D341Med (cell line): ENCODE measurements around the gene PCYT1A.
A peak's percentile ranks its signal among the peaks of the same experiment; 100 is the strongest.

ENCODE experiments used
- DNase-seq: peaks from one replicate; pipeline ENCODE4 v3.0.0; 2012; ENCODE audit warnings: low spot score

PCYT1A gene

DNA sequence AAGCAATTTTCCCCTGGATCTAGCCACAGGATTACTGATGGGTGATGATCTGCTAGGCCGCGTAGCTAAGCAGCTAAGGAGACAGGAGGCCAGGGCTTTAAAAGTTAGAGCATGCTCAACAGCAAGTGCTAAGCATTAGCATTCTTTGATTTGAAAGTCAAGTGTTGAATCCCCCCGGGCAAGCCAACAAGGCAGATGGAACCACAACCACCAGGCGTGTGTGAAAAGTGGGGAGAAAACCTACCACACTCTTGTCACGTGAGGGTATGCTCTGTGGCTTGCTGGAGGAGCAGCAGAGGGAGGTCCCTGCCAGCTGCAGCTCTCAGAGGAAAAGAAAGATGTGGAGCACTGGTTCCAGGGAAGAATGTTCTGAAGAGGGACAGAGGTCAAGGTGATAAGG is 50.3 kb downstream of the PCYT1A start:
- DNase-seq = no peak

DNA sequence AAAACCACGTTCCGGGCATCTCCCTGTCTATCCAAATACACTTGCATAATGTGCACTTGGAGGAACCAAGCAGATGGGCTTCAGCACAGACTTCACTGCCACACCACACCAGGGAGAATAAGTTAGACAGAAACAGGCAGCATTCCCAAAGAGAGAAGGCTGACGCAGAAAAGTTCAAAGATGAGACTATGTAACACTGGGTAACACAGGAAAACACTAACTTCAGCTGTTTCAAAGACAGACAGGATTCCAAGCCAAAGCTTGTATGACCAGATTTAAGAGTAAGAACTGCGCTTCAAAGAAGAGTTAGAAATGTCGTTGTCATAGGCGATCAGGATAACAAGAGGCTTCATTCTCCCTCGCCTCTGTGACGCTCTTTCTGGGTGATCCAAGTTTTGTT is 51.3 kb downstream of the PCYT1A start:
- DNase-seq = no peak

DNA sequence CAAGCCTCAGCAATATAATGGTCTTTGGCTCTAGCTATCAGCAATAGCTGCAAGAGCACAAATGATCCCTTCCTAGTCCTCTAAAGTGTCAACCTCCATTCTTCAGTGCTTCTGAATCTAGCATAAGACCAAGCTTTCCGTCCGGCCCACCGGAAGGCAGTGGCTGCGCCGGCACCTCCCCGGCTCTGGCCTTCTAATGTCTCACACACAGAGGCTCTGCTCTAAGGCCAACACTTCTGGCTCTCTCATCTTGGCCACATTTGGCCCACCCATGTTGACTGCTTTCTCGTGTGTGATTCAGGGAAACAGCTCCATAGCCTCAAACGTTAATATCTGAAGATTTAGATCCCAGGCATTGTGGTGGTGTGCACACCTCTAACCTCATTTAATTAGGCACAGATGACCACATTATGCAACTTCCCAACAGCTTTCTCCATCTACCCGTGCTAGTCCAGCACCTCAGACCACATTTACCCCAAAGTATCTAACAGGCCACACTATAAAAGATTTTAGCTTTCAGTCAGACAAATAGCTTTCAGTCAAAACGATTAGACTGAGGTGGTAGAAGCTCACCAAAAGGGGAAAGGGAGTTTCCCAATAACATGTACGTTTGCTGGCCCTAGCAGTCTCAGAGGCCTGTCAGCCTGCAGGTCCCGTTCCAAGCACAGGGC is 51.9 kb downstream of the PCYT1A start:
- no peak for DNase-seq

DNA sequence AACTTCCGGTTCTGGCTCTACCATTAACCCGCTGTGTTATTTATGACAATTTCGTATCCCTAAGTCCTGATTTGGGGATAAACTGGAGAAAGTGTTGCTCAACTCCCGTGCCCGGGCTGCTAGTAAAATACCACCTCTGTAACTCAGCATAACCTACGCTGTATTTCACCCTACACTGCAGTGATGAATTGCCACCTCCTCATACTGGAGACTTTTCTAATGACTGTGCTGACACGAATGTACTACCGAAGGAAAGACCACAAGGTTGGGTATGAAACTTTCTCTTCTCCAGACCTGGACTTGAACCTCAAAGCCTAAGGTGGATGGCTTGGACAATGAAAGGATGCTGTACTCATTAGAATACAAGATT is 54.7 kb downstream of the PCYT1A start:
- no peak for DNase-seq

DNA sequence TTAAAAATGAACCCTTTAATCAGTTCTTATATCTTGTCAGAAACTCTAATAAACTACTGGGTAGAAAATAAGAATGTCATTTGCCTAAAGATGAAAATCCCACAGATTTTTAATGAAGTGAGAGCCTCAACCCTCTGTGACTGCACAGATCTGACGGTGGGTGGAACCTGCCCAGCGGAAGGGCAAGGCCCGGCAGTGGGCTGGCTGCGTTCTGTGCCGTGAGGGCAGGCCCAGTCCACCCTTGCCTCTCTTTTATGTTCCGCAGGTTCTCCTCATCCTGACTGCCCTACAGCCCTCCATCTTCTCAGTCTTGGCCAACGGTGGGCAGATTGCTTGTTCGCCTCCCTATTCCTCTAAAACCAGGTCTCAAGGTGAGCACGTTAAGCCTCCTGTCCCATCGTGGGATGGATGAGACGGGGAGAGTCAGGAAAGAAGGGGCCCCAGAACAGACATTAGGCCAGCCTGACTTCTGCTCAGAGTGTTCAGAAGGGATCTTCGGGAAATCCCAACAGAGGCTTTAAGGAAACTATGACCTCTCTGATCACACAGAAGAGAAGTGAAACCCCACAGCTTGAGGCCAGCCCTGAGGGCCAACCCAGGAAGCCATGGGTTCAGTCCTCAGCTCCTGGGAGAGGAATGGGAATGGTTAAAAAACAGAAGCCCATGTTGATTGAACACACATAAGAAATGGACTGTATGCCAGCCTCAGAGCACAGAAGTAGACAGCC is 55.2 kb downstream of the PCYT1A start:
- DNase-seq = no peak

DNA sequence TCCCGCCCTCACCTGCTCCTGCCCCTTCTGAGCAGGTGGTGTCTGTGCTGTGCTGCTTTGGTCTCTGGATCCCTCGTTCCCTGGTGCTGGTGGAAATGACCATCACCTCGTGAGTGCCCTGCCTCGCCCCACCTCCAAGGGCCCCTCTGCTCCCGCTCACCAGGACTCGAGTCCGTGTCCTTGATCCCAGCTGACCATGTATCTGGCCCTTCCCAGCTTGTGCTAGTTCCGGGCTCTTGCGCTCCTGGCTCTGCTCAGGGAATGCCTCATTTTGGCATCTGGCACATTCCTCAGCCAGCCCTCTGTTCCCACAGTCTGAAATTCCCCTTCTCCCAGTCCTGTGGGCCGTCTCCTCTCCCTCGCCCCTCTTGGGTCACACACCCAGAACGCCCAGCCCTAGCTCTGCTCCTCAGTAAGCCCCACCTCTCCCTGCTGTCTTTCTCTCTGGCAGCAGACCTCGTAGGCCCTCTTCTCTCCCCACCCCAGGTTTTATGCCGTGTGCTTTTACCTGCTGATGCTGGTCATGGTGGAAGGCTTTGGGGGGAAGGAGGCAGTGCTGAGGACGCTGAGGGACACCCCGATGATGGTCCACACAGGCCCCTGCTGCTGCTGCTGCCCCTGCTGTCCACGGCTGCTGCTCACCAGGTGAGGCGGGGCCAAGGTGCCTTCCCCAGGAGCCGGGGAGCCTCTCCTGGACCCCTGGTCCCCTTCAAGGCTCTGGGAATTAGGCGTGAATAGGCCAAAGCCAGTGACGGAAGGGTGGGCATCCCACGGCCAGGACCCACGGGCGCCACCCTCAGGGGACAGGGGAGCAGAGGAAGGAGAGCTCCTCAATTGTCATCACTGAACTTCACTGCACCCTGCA is 59.7 kb downstream of the PCYT1A start:
- no peak for DNase-seq

DNA sequence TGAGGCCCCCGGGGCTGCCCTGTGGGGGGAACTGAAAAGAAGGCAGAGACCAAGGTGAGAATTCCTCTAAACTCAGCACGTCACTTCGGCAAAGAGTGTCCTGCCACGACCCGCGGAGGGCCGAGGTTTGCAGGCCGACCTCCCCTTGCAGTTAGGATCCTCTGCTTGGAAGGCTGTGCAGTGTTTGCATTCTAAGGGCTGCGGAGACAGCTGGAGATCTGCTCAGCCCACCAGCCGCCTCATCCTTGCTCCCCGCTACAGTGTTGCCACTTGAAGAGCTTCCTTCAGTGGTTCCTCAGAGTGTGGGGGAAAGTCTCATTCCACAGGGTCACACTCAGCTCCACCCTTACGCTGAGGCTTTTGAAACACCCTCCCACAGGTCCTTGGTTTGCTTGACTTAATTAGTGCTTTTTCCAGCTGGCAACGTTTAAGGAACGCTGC is 60.4 kb downstream of the PCYT1A start:
- no peak for DNase-seq

DNA sequence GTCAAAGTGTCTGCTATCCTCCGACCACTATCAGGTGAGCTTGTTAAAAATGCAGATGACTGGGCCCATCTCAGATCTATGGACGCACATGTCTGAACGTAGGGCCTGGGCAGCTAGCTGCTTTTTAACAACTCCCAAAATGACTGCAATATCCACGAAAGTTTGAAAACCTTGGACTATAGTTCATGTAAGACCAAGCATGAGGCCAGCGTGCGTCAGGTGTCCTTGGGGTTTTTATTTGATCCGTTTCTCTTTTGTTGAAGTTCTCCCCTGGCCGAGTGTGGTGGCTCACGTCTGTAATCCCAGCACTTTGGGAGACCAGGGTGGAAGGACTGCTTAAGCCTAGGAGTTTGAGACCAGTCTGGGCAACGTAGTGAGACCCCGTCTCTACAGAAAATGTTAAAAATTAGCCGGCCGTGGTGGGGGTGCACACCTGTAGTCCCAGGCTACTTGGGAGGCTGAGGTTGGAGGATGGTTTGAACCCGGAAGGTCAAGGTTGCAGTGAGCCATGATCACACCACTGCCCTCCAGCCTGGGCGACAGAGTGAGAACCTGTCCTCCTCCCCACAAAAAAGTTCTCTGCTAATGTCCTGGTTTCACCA is 61.7 kb downstream of the PCYT1A start:
- no peak for DNase-seq

DNA sequence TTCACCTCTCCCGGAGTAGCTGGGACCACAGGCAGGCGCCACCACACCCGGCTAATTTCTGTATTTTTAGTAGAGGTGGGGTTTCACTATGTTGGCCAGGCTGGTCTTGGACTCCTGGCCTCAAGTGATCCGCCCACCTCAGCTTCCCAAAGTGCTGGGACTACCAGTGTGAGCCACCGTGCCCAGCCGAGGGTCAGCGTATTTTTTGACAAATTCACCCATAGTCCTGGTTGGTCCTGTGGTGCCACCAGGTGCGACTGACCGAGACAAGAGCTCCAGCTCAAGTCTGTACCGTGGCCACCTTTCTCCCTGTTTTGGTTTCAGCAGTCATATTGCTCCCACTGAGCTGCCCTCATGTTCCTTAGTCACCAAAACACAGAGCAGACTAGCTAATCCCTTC is 62.4 kb downstream of the PCYT1A start:
- DNase-seq = no peak

DNA sequence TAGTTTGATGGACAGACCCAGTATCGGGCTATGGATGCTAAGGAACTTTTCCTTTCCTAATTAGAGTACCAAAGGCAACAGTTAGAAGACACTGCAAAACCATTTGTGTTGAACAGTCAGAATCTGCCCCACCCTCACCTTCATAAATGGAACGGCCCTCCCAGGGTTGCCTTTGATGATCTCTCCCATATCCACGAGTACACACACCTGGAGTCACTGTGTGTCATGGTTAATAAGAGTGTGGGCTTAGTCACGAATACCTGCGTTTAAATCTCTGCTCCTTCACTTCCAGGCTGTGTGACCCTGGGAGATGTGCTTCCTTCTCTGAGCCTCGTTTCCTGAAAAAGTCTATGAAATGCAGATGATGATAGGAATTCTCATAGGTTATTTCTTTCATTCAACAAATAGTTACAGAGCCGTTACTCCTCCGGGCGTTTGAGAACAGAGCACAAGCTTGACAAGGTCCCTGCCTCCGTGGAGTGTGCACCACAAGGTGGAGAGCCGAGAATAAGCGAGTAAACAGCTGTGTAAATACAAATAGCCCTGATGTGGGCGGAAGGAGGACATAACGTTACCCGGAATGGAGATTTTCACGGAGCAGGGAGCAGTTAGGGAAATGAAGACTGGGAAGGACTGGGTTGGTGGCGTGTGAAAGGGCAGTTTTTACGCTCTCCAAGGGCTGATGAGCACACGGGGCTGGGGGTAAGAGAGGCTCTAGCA is 64.5 kb downstream of the PCYT1A start:
- no peak for DNase-seq

DNA sequence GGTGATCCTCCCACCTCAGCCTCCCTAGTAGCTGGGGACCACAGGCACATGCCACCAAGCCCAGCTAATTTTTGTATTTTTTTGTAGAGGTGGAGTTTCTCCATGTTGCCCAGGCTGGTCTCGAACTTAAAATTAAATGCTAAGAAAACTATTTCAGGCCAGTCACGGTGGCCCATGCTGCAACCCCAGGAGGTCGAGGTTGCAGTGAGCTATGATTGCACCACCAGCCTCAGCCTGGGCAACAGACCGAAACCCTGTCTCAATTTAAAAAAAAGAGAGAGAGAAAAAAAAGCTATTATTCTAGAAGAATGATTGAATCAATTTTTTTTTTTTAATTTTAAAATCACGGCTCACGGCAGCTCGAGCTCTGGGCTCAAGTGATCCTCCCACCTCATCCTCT is 66.5 kb downstream of the PCYT1A start:
- DNase-seq = no peak

DNA sequence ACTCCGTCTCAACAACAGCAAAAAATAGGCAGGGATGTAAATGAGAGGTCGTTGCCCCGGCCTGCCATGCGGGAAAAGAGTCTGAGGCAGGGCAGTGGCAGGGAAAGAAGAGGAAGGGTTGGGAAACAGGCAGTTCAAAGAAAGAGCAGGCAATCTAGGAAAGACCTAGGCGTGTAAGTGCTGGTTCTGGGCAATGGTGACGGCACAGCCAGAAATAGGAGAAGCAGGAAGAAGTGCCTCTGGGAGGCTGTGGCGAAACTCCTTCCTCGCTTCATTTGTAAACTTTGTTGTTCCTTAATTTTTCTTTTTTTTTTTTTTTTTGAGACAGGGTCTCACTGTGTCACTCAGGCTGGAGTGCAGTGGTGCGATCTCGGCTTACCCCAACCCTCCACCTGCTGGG is 66.9 kb downstream of the PCYT1A start:
- DNase-seq = no peak

DNA sequence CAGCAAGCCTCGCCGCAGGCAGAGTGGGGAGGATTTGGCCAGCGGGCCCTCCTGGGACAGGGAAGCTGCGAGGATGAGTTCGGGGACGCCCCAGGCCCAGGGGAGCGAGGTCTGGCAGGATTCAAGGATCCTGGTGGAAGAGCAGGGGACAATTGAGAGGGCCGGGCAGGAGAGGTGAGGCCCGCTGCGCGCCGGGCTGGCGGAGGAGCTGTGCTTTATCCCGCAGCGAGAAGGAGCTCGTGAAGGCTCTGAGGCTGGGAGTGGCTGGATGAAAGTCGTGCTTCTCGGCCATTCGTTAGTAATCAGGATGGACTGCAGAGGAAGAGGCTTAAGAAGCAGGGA is 67.6 kb downstream of the PCYT1A start:
- DNase-seq = peak; percentile 40

DNA sequence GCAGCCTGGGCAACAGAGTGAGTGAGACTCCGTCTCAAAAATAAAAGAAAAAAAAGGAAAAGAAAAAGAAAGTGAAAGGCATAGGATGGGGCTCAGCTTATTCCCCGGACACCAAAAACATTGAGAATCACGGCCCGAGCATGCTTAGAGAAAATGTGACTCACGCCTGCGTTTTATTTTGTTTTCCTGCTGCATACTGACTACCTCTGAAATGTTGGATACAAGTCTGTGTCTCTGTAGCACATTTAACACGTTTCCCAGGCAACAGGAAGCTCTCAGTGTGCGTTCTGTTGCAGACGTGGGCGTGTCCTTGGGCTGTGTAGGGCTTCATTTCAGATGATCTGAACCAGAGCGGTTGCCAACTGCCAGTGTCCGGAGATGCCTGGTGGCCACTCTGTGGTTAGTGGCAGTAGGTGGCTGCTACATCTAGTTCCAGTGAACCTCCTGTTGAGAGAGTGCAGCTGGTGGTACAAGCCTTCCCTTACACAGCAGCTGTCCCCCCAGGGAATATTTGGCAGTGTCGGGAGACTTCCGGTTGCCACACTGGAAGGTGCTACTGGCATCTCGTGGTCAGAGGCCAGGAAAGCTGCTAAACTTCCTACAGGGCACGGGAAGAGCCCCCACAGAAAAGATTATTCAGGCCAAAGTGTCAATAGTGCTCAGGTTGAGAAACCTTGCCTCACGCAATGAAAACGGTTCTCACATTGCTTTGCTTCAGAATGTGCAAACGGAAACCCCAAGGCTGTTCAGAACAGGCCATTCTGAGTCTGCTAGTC is 68.1 kb downstream of the PCYT1A start:
- DNase-seq = peak; percentile 32

DNA sequence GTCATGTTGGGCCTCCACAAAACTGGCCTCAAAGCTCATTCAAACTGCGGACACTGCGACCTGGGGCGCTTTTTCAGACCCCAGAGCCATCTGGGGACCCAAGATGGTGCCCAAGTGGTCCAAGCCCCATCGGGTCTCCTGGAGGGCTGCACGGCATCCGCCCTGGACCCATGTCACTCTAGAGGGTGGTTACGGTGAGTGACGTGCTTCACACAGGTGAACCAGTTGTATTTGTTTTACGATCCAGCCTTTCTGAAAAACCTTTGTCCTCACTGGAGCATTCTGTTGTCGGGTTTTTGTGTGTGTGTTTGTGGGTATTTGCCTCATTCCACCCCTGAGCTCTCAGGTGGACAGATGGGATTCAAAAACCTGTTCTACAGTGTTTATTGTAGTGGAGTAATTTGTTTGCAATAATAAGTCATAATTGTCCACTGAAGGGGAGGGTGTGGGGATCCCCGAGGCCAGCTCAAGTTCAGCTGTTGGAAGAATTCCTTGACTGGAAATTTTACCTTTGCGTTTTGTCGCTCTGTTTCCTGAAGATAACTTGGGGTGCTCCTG is 69.3 kb downstream of the PCYT1A start:
- DNase-seq = no peak

DNA sequence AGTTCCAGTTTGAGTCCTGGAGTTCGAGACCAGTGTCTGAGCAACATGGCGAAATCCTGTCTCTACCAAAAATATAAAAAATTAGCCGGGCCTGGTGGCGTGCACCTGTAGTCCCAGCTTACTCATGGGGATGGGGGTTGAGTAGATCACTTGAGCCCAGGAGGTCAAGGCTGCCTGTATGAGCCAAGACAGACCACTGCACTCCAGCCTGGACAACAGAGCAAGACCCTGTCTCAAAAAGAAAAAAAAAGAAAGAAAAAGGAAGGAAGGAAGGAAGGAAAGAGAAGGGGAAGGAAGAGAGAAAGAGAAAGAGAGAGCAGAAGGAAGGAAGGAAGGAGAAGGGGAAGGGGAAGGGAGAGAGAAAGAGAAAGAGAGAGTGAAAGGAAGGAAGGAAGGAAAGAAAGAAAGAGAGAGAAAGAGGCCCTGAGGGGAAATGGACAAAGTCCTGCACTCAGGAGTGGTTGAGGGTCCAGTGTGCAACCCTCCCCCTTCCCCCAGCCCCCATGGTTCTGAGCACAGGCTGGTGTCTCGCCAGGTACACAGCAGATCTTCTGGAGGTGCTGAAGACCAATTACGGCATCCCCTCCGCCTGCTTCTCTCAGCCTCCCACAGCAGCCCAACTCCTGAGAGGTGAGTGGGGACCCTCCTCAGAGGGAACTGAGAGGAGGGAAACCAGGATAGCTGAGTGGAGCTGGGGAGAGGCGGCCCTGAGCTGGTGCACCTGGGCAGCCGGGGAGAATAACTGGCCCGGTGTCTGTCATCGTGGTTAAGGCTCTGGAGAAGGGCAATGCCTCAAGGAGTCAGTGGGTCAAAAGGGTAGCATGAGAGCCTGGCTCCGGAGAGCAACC is 70.0 kb downstream of the PCYT1A start:
- peak; percentile 20 for DNase-seq

DNA sequence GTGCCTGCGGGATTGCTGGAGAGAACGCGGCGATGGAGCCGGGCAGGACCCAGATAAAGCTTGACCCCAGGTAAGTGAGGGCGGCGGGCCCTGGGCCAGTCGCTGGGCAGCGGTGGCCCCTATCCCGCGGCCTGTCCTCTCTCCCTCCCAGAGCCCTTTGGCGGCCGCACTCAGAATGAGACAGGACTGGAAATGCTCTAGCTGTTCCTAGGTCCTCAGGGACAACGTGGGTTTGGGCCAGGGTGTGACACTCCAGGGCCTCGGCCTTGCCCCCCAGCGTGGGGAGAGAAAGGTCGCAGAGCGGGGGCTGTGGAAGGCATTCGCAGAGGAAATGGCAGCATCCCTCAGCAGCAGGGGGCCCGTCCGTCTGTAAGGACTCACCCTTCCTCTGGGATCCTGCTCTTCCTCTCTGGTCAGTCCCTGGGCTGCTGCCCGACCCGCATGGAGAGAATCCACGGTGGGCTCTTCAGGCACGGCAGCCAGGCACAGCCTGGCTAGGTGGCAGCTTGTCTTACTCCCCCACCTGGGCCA is 70.8 kb downstream of the PCYT1A start:
- DNase-seq = peak; percentile 23

DNA sequence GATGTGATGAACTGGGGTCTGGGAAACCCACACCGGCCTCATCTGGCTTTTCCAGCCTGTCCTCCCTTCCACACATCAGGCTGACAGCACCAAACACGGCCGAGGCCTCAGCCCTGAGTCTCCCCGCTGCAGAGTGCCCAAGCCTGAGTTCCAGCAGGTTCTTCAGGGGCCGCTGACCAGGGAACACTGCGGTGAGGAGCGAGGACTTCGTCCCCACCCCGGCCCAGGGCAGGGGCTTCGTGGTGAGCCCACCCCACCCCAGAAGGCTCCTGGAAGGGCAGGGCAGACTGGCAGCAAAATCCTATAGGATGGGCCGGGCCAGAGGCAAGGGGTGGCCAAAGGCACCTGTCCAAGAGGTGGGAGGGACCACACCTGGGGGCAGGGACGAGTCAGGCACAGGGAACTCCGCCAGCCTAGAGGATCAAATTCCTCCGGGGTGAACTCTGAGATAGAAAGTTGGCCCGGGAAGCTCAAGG is 71.4 kb downstream of the PCYT1A start, which contains the start of gene SLC51A:
SLC51A (plus strand) TSS at position 446 of the 476 bp plus-strand sequence. CDS start 179 bp downstream, outside the sequence.
- DNase-seq = peak; percentile 33

DNA sequence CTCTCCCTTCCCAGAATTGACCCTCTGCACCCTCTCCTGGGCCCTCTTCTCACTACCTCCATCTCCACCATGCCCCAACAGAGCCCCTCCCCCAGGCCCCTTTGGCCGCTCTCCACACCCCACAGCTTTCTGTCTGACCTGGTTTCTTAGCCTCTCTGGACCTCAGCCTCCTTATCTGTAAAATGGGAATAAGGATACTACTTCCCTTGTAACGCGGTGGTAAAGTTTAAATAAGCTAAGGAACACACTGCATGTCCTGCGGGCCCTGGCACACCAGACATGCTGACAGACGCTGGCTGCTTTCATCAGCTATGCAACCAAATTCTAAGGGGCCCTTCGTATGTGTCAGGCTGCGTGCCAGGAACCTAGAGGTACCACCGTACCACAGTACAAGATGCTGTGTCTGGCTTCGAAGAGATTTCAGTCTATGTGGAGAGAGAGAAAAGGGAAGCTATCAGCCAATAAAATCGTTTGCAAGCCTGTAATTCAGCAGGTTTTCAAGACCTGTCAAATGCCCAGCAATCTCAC is 72.0 kb downstream of the PCYT1A start:
- no peak for DNase-seq
